CD4-positive, alpha-beta T cell treated with Interferon gamma for 1 hour (primary cell): ENCODE data around the gene GPRIN1.

Experiments
- DNase-seq: peaks from one replicate; pipeline ENCODE4 v3.0.0-alpha.2; 2020

The GPRIN1 gene

GRCh38 chr5:176609724-176610434, at the start of gene GPRIN1:
GPRIN1 (minus strand) TSS chr5:176610156; CDS start chr5:176599834, 10,322 bp downstream.
- DNase-seq: peak; percentile 43

GRCh38 chr5:176659512-176659839, 49.5 kb upstream of the GPRIN1 start:
- no peak for DNase-seq

DNA sequence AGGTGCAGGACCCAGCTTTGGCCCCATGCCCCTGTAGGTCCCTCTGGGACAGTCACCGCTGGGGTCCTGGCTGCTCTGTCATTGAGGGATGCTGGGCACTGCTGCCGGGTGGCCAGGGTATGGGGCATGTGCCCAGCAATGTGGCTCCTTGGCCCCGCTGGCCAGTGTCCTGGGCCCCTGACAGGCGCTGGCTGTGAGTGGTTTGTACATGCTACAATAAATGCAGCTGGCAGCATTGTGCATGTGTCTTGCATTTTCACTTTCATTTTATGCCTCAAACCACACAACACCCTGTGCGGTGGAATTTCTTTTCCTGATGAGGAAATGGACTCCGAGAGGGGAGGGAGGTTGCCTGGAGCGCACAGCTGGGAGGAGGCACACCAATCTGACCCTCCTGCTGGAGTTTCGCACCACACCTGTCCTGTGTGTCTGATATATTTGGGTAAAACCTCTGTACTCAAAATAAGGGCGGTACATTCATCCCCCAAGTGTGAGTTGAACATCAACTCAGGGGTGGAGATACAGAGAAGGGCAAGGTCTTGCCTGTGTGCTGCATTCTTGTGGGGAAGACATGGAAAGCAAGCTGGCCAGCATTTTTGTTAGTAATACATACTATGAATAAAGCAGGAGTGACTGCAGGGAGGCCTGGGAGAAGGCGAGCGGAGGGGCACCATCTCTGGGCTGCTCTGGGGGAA, 49.0 kb upstream of the GPRIN1 start:
- no peak for DNase-seq

- DNase-seq: peak; percentile 62
Measured at GRCh38 chr5:176658007-176658599, 48.1 kb upstream of the GPRIN1 start.

- DNase-seq: no peak
Measured at GRCh38 chr5:176656467-176656990, 46.6 kb upstream of the GPRIN1 start.

DNA sequence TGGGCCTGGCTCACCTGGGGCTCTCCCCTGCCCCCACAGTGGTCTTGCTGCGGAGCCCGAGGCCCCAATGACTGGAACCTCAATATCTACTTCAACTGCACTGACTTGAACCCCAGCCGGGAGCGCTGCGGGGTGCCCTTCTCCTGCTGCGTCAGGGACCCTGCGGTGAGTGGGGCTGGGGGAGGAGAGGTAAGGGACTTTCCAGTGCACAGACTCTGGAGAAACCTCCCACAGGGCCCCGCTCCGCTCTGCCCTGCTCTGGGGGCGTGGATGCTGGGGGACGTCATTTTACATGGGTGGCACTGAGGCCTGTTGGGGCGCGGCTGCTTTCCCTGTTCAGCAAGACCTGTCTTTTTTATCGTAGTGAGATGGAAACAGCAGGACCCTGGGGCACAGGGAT, 44.9 kb upstream of the GPRIN1 start:
- DNase-seq: no peak

DNA sequence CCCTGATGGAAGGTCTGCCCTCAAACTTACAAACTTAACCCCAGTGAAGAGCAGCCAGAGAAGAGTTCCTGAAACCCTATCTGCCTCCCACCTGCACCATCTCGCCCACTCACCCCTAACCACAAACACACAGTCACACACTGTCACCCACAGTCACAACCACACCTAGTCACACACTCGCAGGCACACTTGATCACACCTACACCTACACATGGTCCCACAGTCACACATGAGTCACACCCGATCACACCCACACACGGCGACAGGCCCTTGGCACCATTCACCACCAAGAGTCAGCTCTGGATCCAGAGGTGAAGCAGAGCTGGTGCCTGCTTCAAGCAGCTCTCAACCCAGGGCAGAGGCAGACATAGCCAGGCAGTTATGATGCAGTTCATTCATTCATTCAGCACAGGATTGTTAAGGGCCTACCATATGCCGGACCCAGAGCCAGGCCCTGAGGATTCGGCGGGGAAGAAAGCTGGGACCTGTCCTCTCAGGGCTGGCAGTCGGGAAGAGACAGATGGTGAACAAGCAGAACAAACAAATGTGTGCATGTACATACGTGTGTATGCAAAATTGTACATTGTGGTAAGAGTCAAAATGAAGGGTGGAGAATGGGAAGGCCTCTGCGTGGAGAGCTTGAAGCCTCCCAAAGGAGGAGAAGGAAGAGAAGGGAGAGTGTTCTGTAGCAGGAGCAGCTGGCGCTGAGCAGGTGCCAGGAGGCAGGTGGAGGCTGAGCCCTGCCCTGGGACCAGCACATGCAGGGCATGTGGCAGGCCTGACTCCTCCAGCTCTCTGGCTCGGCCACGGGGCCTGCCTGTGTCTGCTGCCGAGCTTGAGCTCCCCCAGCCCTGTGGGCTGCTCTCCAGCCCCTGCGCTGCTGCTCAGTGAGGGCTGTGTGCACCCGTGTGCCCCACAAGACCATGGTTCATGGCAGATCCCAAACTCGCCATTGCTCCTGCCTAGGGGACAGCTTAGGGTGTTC, 43.7 kb upstream of the GPRIN1 start:
- DNase-seq: peak; percentile 37

DNA sequence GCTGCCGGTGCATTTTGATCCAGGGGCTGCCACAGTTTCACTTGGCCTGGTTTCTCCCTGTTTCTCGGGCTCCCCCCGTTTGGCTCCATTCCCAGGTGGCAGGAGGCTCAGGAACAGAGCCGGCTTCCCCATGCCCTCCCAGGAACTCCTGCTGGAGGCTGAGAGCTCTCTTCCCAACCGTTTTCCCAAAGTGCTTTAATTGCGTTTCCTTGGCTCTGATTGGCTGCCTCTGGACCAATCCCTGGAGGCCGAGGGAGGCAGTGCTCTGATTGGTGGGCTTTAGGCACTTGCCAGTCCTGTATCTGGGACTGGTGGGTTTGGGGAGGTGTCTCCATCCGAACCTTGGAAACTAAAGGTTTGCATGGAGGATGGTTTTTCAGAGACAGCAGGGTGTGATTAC, 42.2 kb upstream of the GPRIN1 start:
- no peak for DNase-seq

DNA sequence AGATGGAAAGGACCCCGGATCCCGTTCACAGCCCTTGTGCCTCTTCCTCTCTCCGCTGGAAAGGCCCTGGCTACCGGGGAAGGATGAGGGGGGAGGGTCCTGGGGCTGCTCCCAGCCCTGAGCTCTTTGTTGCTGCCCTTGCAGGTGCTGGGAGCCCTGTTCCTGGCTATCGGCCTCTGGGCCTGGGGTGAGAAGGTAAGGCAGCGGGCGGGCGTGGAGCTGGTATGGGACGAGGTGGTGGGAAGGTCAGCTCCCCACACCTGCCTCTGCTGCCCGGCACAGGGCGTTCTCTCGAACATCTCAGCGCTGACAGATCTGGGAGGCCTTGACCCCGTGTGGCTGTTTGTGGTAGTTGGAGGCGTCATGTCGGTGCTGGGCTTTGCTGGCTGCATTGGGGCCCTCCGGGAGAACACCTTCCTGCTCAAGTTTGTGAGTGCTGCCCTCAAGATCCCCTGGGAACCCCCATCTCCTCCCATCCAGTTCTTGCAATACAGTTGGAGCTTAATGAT, 41.6 kb upstream of the GPRIN1 start:
- no peak for DNase-seq

- no peak for DNase-seq
Measured at GRCh38 chr5:176650354-176650884, 40.5 kb upstream of the GPRIN1 start.

GRCh38 chr5:176648474-176649194, 38.7 kb upstream of the GPRIN1 start:
- DNase-seq: peak; percentile 21

DNA sequence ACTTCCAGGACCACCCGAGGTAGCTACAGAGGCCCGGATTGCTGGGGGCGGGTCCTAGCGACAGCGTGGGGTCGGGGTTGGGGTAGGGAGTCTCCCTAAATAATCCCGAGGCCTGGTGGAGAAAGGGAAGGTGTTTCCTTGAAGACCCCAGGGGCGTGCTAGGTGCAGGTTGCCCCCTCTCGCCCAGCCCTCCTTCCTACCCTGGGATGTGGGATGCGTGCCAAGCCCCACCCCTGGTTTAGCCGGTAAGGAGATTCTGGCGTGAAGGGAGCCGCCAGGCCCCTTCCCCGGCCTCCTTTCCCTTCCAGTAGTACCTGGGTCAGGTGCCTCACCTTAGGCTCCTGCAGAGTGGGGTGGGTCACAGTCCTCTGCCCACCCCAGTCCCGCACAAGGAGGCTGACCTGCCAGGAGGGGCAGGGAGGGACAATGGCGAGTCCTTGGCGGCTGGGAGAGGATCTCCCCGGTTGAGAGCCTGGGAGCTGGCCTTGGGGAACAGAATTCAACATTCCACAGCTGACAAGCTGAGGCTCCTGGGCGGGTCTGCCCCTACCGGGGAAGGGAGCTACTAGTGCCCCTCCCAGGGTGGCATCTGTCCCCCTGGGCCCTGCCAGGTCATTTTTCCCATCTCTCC, 38.0 kb upstream of the GPRIN1 start:
- DNase-seq: no peak

DNA sequence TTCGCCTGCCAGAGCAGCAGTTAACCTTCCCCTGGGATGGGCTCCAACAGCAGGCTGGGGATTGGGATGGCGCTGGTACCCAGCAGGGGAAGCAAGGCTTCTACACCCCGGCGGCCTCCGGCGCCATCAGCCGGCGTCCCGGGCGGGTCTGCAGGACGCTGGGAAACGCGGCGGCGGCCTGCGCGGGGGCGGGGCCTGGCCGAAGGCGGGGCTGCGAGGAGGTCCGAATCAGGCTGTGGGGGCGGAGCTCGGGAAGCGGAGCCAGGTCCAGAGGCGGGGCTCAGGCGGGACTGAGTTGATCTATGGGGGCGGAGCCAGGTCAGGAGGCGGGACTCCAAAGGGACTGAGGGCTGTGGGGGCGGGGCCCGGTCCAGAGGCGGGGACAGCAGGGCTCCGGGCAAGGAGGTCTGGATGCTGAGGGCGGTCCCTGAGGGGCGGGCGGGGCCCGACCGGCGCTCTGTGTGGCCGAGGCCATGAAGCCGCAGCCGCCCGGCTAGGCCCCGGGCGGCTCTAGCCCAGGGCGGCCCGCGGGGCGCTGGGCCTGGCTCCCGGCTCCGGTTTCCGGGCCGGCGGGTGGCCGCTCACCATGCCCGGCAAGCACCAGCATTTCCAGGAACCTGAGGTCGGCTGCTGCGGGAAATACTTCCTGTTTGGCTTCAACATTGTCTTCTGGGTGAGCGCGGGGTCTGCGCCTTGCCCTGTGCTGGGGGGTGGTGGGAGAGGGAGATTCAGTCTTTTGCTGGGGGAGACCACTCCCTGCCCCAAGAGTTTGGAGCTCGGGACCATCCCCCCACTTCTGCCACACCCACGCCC, 37.3 kb upstream of the GPRIN1 start, which contains the start of gene TSPAN17:
TSS of gene TSPAN17 (plus strand) at position 455 of the 813 bp plus-strand sequence. CDS start at position 587, 132 bp downstream.
- DNase-seq: peak; percentile 98

DNA sequence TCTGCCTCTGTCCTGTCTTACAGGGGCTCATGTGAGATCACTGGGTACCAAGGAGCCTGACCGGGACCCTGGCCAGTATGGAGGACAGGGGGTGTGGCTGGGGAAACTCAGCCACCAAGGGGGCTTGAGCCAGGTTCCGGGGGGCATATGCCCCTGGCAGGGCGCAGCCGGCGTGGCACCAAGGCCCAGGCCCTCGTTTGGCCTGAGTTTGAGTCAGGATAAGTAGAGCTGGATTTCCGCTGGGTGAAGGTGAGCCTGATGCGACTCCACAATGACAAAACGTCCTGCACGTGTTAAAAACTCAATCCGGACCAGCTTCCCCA, 36.7 kb upstream of the GPRIN1 start:
- no peak for DNase-seq

GRCh38 chr5:176646049-176646706, 36.2 kb upstream of the GPRIN1 start:
- no peak for DNase-seq

DNA sequence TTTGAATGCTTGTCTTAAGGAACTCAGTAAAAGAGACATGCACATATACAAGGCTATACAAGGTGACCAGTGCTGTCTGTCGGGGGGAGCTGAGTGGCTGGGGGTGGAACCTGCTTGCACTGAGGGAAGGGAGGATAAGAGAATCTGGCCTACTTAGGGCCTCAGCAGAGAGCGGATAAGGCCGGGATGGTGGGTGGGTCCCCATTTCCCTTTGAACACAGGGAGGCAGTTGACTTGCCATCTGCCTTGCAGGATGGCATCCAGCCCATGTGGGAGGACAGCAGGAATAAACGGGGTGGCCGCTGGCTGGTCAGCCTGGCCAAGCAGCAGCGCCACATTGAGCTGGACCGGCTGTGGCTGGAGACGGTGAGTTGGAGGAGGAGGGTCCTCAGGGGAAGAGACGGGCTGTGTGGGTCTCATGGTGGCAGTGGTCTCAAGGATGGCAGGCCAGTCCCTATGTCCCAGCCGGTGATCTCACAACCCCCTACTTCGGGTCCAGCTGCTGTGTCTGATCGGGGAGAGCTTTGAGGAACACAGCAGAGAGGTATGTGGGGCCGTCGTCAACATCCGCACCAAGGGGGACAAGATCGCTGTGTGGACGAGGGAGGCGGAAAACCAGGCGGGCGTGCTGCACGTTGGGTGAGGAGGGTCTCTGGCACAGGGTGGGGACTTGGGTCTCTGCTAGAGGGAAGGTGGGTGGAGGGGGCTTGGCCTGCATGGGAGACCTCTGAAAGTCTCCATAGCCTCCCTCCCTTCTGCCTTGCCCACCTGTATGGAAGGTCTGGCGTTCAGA, 35.1 kb upstream of the GPRIN1 start:
- DNase-seq: no peak

DNA sequence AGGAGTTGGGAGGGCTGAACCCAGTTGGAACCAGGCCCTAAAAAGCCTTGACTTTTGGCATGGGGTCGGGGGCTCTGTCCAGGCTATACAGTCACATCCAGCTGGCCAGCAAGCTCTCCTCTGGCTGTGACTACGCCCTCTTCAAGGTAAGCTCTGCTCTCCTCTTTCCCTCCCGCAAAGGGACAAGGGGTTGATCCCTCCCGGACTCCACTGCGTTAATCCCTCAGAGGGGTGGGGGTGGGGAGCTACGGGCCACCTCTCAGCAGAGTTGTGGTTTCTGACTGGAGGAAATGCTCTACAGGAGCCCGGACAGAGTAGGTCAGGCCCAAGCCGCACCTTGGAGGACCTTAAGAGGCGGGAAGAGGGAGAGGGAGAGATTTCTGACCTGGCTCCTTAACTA, 34.3 kb upstream of the GPRIN1 start:
- DNase-seq: no peak

DNA sequence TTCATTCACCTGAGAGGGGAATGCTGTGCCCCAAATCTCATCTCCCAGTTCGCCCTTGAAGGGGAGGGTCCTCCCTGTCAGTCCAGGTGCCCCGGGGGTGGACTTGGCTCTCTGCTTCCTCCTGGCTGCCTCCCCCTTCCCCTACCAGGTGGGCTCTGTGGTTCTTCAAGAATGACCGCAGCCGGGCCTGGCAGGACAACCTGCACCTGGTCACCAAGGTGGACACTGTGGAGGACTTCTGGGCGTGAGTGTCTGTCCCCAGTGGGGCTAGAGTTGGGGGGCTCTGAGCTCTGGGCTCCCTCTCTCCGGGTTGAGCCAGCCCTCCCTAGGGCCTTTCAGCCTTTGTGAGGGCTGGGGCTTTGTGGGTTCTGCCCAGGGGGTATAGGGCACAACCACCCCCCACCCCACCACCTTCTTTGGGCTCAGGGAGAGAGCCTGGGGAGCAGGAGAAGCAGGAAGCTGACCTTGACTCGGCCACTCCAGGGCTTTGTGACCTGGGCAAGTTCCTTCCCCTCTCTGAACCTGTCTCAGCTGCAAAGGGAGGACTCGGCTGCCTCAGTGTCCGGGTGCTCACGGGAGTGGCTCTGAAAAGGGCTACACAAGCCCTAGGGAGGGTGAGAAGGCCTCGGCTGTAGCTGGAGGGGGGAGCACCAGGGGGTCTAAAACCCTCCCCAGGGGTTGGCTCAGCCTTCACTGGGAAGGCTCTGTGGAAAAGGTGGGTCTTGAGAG, 33.7 kb upstream of the GPRIN1 start:
- no peak for DNase-seq
